PC-3 (cell line): ENCODE measurements around the gene GPR6. TPM values are rescaled to one million over a fixed set of nuclear protein-coding genes. Genes with fewer than 3 reads are reported as not detected.

Source experiments
- ATAC-seq: fragments of 200-7000 bp; cut with Tn5 transposase; 2 replicates; pipeline ENCODE4 v1.9.1; 2020; ENCODE audit warnings: mild to moderate bottlenecking, moderate library complexity
- BruUV-seq: library from RNA; stranded (reverse); fragments of 400-500 nt; replicated peaks from 2 replicates; lab custom pipeline; 2021; lab: Mats Ljungman, UMichigan
- CTCF ChIA-PET: fragments of 300-600 bp; sonication (Branson Sonifier 250); formaldehyde crosslinking; loops from one replicate; lab custom pipeline; 2022; ENCODE audit warnings: antibody characterized with exemption; lab: Charles Lee
- POLR2A ChIA-PET: fragments of 300-600 bp; sonication (Branson Sonifier 250); formaldehyde crosslinking; loops from one replicate; lab custom pipeline; 2022; ENCODE audit warnings: antibody characterized with exemption; ENCODE audit not compliant: unreplicated experiment; lab: Charles Lee
- DNase-seq: peaks from one replicate; pipeline ENCODE4 v3.0.0-alpha.2; 2015
- H2AFZ ChIP-seq: fragments of 300-600 bp; sonication (generic); 2 replicates; pipeline ENCODE4 v1.6.0; 2016; ENCODE audit warnings: antibody characterized with exemption, low read length
- H3F3A ChIP-seq: fragments of 300-600 bp; sonication (generic); one replicate; pipeline ENCODE4 v1.6.0; 2017; ENCODE audit warnings: antibody characterized with exemption, low read length, control low read depth, mild to moderate bottlenecking; ENCODE audit not compliant: unreplicated experiment
- H3K27ac ChIP-seq: fragments of 300-600 bp; sonication (generic); 2 replicates; pipeline ENCODE4 v1.5.1; 2016; ENCODE audit warnings: mild to moderate bottlenecking, low read length
- H3K27me3 ChIP-seq: fragments of 300-600 bp; sonication (generic); 2 replicates; pipeline ENCODE4 v1.6.1; 2016; ENCODE audit warnings: low read length, mixed read lengths
- H3K36me3 ChIP-seq: fragments of 300-600 bp; sonication (generic); 2 replicates; pipeline ENCODE4 v1.6.1; 2016; ENCODE audit warnings: low read depth, mixed run types, low read length, mixed read lengths
- H3K4me1 ChIP-seq: fragments of 300-600 bp; sonication (generic); 2 replicates; pipeline ENCODE4 v1.5.1; 2016; ENCODE audit warnings: low read length; ENCODE audit not compliant: insufficient read depth
- H3K4me2 ChIP-seq: fragments of 300-600 bp; sonication (generic); 2 replicates; pipeline ENCODE4 v1.6.0; 2016; ENCODE audit warnings: low read length
- H3K4me3 ChIP-seq: fragments of 300-600 bp; sonication (generic); 2 replicates; pipeline ENCODE4 v1.5.1; 2016; ENCODE audit warnings: mild to moderate bottlenecking, low read length, mixed read lengths
- H3K79me2 ChIP-seq: fragments of 300-600 bp; sonication (generic); 2 replicates; pipeline ENCODE4 v1.6.1; 2017; ENCODE audit warnings: low read length, mixed read lengths
- H3K9ac ChIP-seq: fragments of 300-600 bp; sonication (generic); 2 replicates; pipeline ENCODE4 v1.6.0; 2016; ENCODE audit warnings: mild to moderate bottlenecking, low read length
- H3K9me2 ChIP-seq: fragments of 300-600 bp; sonication (generic); replicated peaks from 2 replicates; pipeline ENCODE4 v1.6.1; 2016; ENCODE audit warnings: mixed run types, low read length, mixed read lengths
- H3K9me3 ChIP-seq: fragments of 300-600 bp; sonication (generic); 2 replicates; pipeline ENCODE4 v1.6.1; 2016; ENCODE audit warnings: low read length, mixed read lengths
- H4K20me1 ChIP-seq: fragments of 300-600 bp; sonication (generic); 2 replicates; pipeline ENCODE4 v1.6.1; 2016; ENCODE audit warnings: low read length, mixed read lengths
- EZH2 ChIP-seq: fragments of 300-600 bp; sonication (generic); IDR thresholded peaks from one replicate; pipeline ENCODE4 v1.6.1; 2017; ENCODE audit warnings: antibody characterized with exemption, mild to moderate bottlenecking, low read length; ENCODE audit not compliant: unreplicated experiment
- EZH2phosphoT487 ChIP-seq: fragments of 300-600 bp; sonication (generic); IDR thresholded peaks from 2 replicates; pipeline ENCODE4 v1.6.1; 2018; ENCODE audit warnings: mild to moderate bottlenecking, antibody characterized with exemption, low read length, borderline replicate concordance
- intact Hi-C: fragments of 100-400 bp; cut with micrococcal nuclease; formaldehyde crosslinking; loops from 2 replicates; pipeline ENCODE4 v1.9.0; 2023
- total RNA-seq: library from RNA; depleted of rRNA; stranded (reverse); fragments of >200 nt; gene quantifications from 2 replicates; pipeline ENCODE4 v1.2.3, GENCODE V29; 2014
- TF ChIP-seq, protein P1 (sequence below): fragments of 300-600 bp; sonication (generic); conservative IDR thresholded peaks from 2 replicates; pipeline ENCODE4 v1.5.1; 2017; ENCODE audit warnings: antibody characterized with exemption, low read depth, mild to moderate bottlenecking, low read length

Gene GPR6
- total RNA-seq, 1 experiment from 2014 or later = not detected

DNA sequence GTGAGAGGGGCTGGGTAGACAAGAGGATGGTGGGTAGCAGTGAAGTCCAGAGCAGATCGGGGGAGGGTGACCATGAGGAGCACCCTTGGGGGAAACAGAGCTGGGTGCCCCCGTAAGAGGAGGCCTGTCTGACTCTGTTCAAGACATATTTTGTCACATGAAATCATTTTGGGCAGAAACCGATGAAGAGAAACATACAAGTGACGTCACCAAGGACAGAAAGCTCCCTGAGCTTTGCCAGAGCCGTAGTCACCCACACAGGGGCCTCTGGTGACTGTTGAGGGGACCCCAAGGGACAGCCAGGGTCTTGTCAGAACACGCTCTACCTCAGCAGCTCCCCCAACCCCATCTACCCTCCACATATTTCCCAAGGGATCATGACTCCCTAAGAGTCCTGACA lies 39.2 kb downstream of the GPR6 start:
- H3K27me3 ChIP-seq = no peaks in the 10 kb centered on the region
- ChIA-PET POLR2A (no interaction called here), CTCF (no interaction called here)
- TF ChIP-seq EZH2 (no peak), EZH2phosphoT487 (no peak)
- TF ChIP-seq, protein P1, sequence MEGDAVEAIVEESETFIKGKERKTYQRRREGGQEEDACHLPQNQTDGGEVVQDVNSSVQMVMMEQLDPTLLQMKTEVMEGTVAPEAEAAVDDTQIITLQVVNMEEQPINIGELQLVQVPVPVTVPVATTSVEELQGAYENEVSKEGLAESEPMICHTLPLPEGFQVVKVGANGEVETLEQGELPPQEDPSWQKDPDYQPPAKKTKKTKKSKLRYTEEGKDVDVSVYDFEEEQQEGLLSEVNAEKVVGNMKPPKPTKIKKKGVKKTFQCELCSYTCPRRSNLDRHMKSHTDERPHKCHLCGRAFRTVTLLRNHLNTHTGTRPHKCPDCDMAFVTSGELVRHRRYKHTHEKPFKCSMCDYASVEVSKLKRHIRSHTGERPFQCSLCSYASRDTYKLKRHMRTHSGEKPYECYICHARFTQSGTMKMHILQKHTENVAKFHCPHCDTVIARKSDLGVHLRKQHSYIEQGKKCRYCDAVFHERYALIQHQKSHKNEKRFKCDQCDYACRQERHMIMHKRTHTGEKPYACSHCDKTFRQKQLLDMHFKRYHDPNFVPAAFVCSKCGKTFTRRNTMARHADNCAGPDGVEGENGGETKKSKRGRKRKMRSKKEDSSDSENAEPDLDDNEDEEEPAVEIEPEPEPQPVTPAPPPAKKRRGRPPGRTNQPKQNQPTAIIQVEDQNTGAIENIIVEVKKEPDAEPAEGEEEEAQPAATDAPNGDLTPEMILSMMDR = no peak
- no peak overlapping the region for H3K4me3 ChIP-seq
- H3K36me3 ChIP-seq = no peaks in the 10 kb centered on the region
- no peak overlapping the region for H3K9ac ChIP-seq
- no peaks in the 10 kb centered on the region for H3K9me3 ChIP-seq
- no peak overlapping the region for H3K27ac ChIP-seq
- no peak overlapping the region for H2AFZ ChIP-seq
- H3K79me2 ChIP-seq = no peaks in the 10 kb centered on the region
- intact Hi-C loops = no loop called here
- H4K20me1 ChIP-seq = no peaks in the 10 kb centered on the region
- H3F3A ChIP-seq = no peaks in the 10 kb centered on the region
- BruUV-seq = no TSS peak
- ATAC-seq (no peak), DNase-seq (no peak)
- H3K9me2 ChIP-seq = no peaks in the 10 kb centered on the region
- no peak overlapping the region for H3K4me2 ChIP-seq
- no peaks in the 10 kb centered on the region for H3K4me1 ChIP-seq

GRCh38 chr6:110017946-110018345 lies 39.8 kb downstream of the GPR6 start:
- H3K4me2 ChIP-seq = no peak overlapping the region
- no peaks in the 10 kb centered on the region for H3K9me3 ChIP-seq
- no peak overlapping the region for H3K9ac ChIP-seq
- H3K9me2 ChIP-seq = no peaks in the 10 kb centered on the region
- intact Hi-C loops = no loop called here
- TF ChIP-seq, protein P1 = no peak
- no peak for TF ChIP-seq EZH2
- TF ChIP-seq EZH2phosphoT487 = no peak
- no peak overlapping the region for H3K4me3 ChIP-seq
- ChIA-PET CTCF (no interaction called here), POLR2A (no interaction called here)
- DNase-seq (no peak), ATAC-seq (no peak)
- no peak overlapping the region for H2AFZ ChIP-seq
- no peaks in the 10 kb centered on the region for H4K20me1 ChIP-seq
- no TSS peak for BruUV-seq
- no peaks in the 10 kb centered on the region for H3K79me2 ChIP-seq
- H3K27me3 ChIP-seq = no peaks in the 10 kb centered on the region
- H3K36me3 ChIP-seq = no peaks in the 10 kb centered on the region
- H3F3A ChIP-seq = no peaks in the 10 kb centered on the region
- H3K4me1 ChIP-seq = no peaks in the 10 kb centered on the region
- H3K27ac ChIP-seq = no peak overlapping the region

GRCh38 chr6:110018486-110018885 lies 40.4 kb downstream of the GPR6 start:
- no peak for TF ChIP-seq EZH2
- TF ChIP-seq EZH2phosphoT487 = no peak
- TF ChIP-seq, protein P1 = no peak
- Histone ChIP-seq H3F3A (no peaks in the 10 kb centered on the region), H2AFZ (no peak overlapping the region), H3K36me3 (no peaks in the 10 kb centered on the region), H4K20me1 (no peaks in the 10 kb centered on the region), H3K27ac (no peak overlapping the region), H3K4me1 (no peaks in the 10 kb centered on the region), H3K9ac (no peak overlapping the region), H3K9me2 (no peaks in the 10 kb centered on the region), H3K27me3 (no peaks in the 10 kb centered on the region), H3K4me3 (no peak overlapping the region), H3K9me3 (no peaks in the 10 kb centered on the region), H3K4me2 (no peak overlapping the region), H3K79me2 (no peaks in the 10 kb centered on the region)
- DNase-seq = no peak
- POLR2A ChIA-PET = no interaction called here
- intact Hi-C loops = no loop called here
- CTCF ChIA-PET = no interaction called here
- no peak for ATAC-seq
- BruUV-seq = no TSS peak
